ENCODE measurements around the gene PLCH1.

The PLCH1 gene

DNA sequence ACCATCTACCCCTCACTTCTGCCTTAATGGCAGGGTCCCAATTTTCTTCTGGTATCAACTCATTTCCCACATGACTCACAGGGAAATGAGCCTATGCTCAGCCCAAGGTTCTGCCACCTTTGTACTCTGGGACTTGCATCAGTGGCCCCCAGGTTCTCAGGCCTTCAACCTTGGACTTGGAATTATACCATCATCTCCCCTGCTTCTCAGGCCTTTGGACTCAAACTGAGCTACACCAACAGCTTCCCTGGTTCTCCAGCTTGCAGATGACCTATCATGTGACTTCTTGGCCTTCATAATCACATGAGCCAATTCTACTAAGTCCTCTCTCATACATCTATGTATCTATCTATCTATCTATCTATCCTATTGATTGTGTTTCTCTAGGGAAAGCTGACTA, 149.5 kb downstream of the PLCH1 start:
- peaks cover 3% of the 10 kb centered on the region for H3K36me3 ChIP-seq (ENCODE audit: control insufficient read depth, insufficient read depth, low read length)
- no peaks in the 10 kb centered on the region for H3K4me1 ChIP-seq (ENCODE audit: control insufficient read depth, insufficient read depth, low read length)
- no peak overlapping the region for H3K4me3 ChIP-seq (ENCODE audit: insufficient read depth, low read depth, low read length)
- H3K27me3 ChIP-seq (ENCODE audit: control insufficient read depth, insufficient read depth, low read length, poor library complexity, severe bottlenecking), result no peaks in the 10 kb centered on the region
- no peaks in the 10 kb centered on the region for H3K9me3 ChIP-seq (ENCODE audit: control insufficient read depth, low read length)
- H3K27ac ChIP-seq (ENCODE audit: insufficient read depth, low read depth, low read length, poor library complexity, severe bottlenecking), result no peak overlapping the region

DNA sequence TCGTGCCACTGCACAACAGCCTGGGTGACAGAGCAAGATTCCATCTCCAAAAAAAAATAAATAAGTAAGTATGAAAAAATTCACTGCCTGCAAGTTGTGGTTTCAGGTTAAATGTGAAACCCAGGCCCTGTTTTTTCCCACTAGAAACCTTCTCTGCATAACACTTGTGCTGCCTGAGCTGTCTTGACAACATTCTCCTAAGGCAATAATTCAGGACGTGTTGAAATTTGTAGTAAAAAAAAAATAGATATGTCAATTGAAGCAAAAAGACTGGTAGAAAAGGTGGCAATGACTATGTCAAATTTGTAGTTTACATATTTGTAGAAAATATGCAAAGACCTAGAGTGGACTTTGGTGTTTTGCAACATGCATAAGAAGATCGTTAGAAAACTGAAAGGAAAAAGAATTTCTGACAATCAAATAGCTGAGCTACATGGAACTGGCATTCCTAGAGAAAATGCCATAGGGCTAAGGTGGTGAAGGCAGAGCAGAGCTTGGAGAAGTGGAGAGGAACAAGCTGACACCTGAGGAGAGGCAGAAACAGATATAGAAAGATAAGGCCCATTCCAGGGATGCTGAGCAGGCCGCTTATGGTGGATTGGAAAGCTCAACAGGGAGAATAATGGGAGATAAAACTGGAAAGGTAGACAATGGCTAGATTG, 150.2 kb downstream of the PLCH1 start:
- Histone ChIP-seq H3K9me3 (ENCODE audit: control insufficient read depth, low read length) (no peaks in the 10 kb centered on the region), H3K27me3 (ENCODE audit: control insufficient read depth, insufficient read depth, low read length, poor library complexity, severe bottlenecking) (no peaks in the 10 kb centered on the region), H3K27ac (ENCODE audit: insufficient read depth, low read depth, low read length, poor library complexity, severe bottlenecking) (no peak overlapping the region), H3K36me3 (ENCODE audit: control insufficient read depth, insufficient read depth, low read length) (peaks cover 3% of the 10 kb centered on the region), H3K4me3 (ENCODE audit: insufficient read depth, low read depth, low read length) (no peak overlapping the region), H3K4me1 (ENCODE audit: control insufficient read depth, insufficient read depth, low read length) (no peaks in the 10 kb centered on the region)
- WGBS, 2 experiments, result 96 to 97% methylated on average over 4 of the region's 4 CpGs

GRCh38 chr3:155587581-155587980, 157.3 kb downstream of the PLCH1 start:
- Histone ChIP-seq H3K9me3 (ENCODE audit: control insufficient read depth, low read length) (no peaks in the 10 kb centered on the region), H3K36me3 (ENCODE audit: control insufficient read depth, insufficient read depth, low read length) (no peaks in the 10 kb centered on the region), H3K27me3 (ENCODE audit: control insufficient read depth, insufficient read depth, low read length, poor library complexity, severe bottlenecking) (no peaks in the 10 kb centered on the region), H3K4me3 (ENCODE audit: insufficient read depth, low read depth, low read length) (no peak overlapping the region), H3K4me1 (ENCODE audit: control insufficient read depth, insufficient read depth, low read length) (no peaks in the 10 kb centered on the region), H3K27ac (ENCODE audit: insufficient read depth, low read depth, low read length, poor library complexity, severe bottlenecking) (no peak overlapping the region)
- 93% methylated on average over 2 of the region's 2 CpGs for WGBS, 2 experiments

DNA sequence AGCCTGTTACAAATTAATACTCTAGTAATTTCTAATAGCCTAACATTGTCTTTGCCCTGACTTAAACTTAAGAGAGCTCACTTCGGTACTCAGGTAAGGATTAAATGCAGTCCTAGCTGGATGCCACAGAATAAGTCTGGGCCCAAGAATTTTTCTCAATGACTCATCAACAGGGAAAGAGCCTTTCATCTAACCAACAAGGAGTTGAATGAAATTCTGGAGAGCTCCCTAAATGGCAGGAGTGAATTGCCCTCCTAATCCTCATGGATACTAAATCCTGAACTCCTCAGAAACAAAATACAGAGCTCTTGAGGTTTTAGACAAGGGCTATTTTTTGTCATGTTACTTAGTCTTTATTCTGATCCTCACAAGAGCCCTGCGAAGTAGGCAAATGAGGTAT, 159.5 kb downstream of the PLCH1 start:
- 72 to 76% methylated on average over 2 of the region's 2 CpGs for WGBS, 2 experiments
- Histone ChIP-seq H3K36me3 (ENCODE audit: control insufficient read depth, insufficient read depth, low read length) (no peaks in the 10 kb centered on the region), H3K4me3 (ENCODE audit: insufficient read depth, low read depth, low read length) (no peak overlapping the region), H3K27me3 (ENCODE audit: control insufficient read depth, insufficient read depth, low read length, poor library complexity, severe bottlenecking) (no peaks in the 10 kb centered on the region), H3K4me1 (ENCODE audit: control insufficient read depth, insufficient read depth, low read length) (no peaks in the 10 kb centered on the region), H3K27ac (ENCODE audit: insufficient read depth, low read depth, low read length, poor library complexity, severe bottlenecking) (no peak overlapping the region), H3K9me3 (ENCODE audit: control insufficient read depth, low read length) (no peaks in the 10 kb centered on the region)

DNA sequence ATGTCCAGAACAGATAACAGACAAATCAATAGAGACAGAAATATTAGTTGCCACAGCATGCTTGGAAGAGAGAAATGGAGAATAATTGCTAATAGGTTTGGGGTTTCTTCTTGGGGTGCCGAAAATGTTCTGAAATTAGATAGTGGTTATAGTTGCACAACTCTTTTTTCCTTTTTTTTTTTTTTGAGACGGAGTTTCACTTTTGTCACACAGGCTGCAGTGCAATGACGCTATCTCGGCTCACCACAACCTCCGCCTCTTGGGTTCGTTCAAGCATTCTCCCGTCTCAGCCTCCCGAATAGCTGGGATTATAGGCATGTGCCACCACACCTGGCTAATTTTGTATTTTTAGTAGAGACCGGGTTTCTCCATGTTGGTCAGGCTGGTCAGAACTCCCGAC, 163.3 kb downstream of the PLCH1 start:
- no peak overlapping the region for H3K27ac ChIP-seq (ENCODE audit: insufficient read depth, low read depth, low read length, poor library complexity, severe bottlenecking)

DNA sequence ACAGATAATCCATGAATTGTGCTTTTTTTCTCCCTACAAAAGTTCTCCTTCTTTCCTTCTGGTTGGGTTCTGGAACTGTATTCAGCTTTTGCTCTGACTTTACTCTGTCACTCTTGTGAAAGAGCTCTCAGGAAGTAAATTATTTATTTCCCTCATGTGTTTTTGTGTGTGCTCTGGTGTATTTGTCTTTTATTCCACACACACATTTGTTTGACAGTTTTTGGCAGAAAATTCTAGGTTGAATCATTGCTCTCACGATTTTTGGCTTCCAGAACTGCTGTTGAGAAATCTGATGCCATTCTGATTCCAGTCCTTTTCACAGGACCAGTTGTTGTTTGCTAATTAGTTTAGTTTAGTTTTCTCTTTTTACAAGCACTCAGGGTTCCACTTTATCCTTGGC, 172.8 kb downstream of the PLCH1 start:
- 76 to 85% methylated on average over 1 of the region's 1 CpG for WGBS, 2 experiments
- Histone ChIP-seq H3K27me3 (ENCODE audit: control insufficient read depth, insufficient read depth, low read length, poor library complexity, severe bottlenecking) (no peaks in the 10 kb centered on the region), H3K4me1 (ENCODE audit: control insufficient read depth, insufficient read depth, low read length) (no peaks in the 10 kb centered on the region), H3K36me3 (ENCODE audit: control insufficient read depth, insufficient read depth, low read length) (no peaks in the 10 kb centered on the region), H3K27ac (ENCODE audit: insufficient read depth, low read depth, low read length, poor library complexity, severe bottlenecking) (no peak overlapping the region), H3K9me3 (ENCODE audit: control insufficient read depth, low read length) (no peaks in the 10 kb centered on the region), H3K4me3 (ENCODE audit: insufficient read depth, low read depth, low read length) (no peak overlapping the region)

More for the DNA sequence above, 163.3 kb downstream of the PLCH1 start:
- H3K4me3 ChIP-seq (ENCODE audit: insufficient read depth, low read depth, low read length), result no peak overlapping the region
- H3K27me3 ChIP-seq (ENCODE audit: control insufficient read depth, insufficient read depth, low read length, poor library complexity, severe bottlenecking), result no peaks in the 10 kb centered on the region
- no peaks in the 10 kb centered on the region for H3K36me3 ChIP-seq (ENCODE audit: control insufficient read depth, insufficient read depth, low read length)
- H3K9me3 ChIP-seq (ENCODE audit: control insufficient read depth, low read length), result no peaks in the 10 kb centered on the region
- WGBS, 2 experiments, result 89 to 91% methylated on average over 10 of the region's 10 CpGs
- H3K4me1 ChIP-seq (ENCODE audit: control insufficient read depth, insufficient read depth, low read length), result no peaks in the 10 kb centered on the region

DNA sequence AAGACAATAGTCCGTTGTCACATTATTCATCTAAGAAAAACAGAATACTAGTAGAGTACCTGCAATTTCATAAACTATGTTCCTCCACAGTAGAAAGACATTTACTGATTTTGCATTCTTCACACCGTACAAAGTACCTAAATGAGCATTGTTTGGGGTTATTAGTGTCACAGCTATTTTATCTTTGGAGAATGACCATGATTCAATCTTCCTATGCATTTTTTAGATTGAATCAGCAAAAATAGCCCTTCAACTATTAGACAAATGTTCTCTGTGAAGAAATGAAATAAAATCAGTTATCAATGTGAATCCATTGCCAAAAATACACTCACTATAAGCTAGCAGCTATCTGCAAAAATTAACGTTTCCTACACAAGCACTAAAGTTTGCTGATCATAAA, 176.6 kb downstream of the PLCH1 start:
- Histone ChIP-seq H3K36me3 (ENCODE audit: control insufficient read depth, insufficient read depth, low read length) (no peaks in the 10 kb centered on the region), H3K9me3 (ENCODE audit: control insufficient read depth, low read length) (no peaks in the 10 kb centered on the region), H3K4me1 (ENCODE audit: control insufficient read depth, insufficient read depth, low read length) (no peaks in the 10 kb centered on the region), H3K4me3 (ENCODE audit: insufficient read depth, low read depth, low read length) (no peak overlapping the region), H3K27me3 (ENCODE audit: control insufficient read depth, insufficient read depth, low read length, poor library complexity, severe bottlenecking) (no peaks in the 10 kb centered on the region), H3K27ac (ENCODE audit: insufficient read depth, low read depth, low read length, poor library complexity, severe bottlenecking) (no peak overlapping the region)
- 100% methylated on average over 2 to 3 of the region's 3 CpGs for WGBS, 2 experiments

GRCh38 chr3:155560594-155560993, 184.3 kb downstream of the PLCH1 start:
- Histone ChIP-seq H3K4me3 (ENCODE audit: insufficient read depth, low read depth, low read length) (no peak overlapping the region), H3K4me1 (ENCODE audit: control insufficient read depth, insufficient read depth, low read length) (no peaks in the 10 kb centered on the region), H3K27ac (ENCODE audit: insufficient read depth, low read depth, low read length, poor library complexity, severe bottlenecking) (no peak overlapping the region), H3K9me3 (ENCODE audit: control insufficient read depth, low read length) (no peaks in the 10 kb centered on the region), H3K27me3 (ENCODE audit: control insufficient read depth, insufficient read depth, low read length, poor library complexity, severe bottlenecking) (no peaks in the 10 kb centered on the region), H3K36me3 (ENCODE audit: control insufficient read depth, insufficient read depth, low read length) (no peaks in the 10 kb centered on the region)
- WGBS, 2 experiments, result 87 to 91% methylated on average over 1 of the region's 1 CpG

DNA sequence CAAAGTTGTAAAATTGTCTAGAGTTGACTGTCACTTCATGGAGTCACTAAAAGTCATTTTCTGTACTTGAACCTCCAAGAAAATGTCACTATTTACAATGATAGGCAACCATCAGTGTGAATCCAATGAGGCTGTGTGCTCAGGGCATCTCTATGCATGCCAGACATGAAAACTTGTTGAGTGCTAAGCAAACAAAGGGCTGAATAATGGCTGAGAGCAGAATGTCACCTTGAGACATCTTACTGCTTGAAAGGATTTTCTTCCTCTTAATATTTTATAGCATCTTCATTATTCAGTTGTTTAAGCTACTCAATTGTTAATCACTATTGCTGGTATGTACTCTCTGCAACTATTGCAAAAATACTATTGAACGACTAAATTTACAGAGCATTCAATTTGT, 184.7 kb downstream of the PLCH1 start:
- H3K36me3 ChIP-seq (ENCODE audit: control insufficient read depth, insufficient read depth, low read length), result no peaks in the 10 kb centered on the region
- H3K27ac ChIP-seq (ENCODE audit: insufficient read depth, low read depth, low read length, poor library complexity, severe bottlenecking), result no peak overlapping the region
- no peaks in the 10 kb centered on the region for H3K4me1 ChIP-seq (ENCODE audit: control insufficient read depth, insufficient read depth, low read length)
- no peaks in the 10 kb centered on the region for H3K27me3 ChIP-seq (ENCODE audit: control insufficient read depth, insufficient read depth, low read length, poor library complexity, severe bottlenecking)
- no peak overlapping the region for H3K4me3 ChIP-seq (ENCODE audit: insufficient read depth, low read depth, low read length)
- H3K9me3 ChIP-seq (ENCODE audit: control insufficient read depth, low read length), result no peaks in the 10 kb centered on the region
- 100% methylated on average over 1 of the region's 1 CpG; no CpG with 5 or more reads in 1 of the 2 experiments for WGBS, 2 experiments

DNA sequence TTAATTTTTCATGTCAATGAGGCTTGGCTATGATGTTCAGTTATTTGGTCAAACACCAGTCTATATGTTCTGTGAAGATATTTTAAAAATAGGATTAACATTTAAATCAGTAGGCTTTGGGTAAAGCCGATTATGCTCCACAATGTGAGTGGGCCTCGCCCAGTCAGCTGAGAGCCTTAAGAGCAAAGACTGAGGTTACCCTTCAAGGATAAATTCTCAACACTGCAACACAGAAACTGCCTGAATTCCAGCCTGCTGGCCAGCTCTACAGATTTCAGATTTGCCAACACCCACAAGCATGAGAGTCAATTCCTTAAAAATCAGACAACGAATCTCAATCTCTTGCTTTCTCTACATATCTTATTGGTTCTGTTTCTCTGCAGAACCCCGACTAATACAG, 188.3 kb downstream of the PLCH1 start:
- Histone ChIP-seq H3K9me3 (ENCODE audit: control insufficient read depth, low read length) (no peaks in the 10 kb centered on the region), H3K27me3 (ENCODE audit: control insufficient read depth, insufficient read depth, low read length, poor library complexity, severe bottlenecking) (no peaks in the 10 kb centered on the region), H3K4me1 (ENCODE audit: control insufficient read depth, insufficient read depth, low read length) (no peaks in the 10 kb centered on the region), H3K27ac (ENCODE audit: insufficient read depth, low read depth, low read length, poor library complexity, severe bottlenecking) (no peak overlapping the region), H3K4me3 (ENCODE audit: insufficient read depth, low read depth, low read length) (no peak overlapping the region), H3K36me3 (ENCODE audit: control insufficient read depth, insufficient read depth, low read length) (no peaks in the 10 kb centered on the region)
- 90 to 97% methylated on average over 4 of the region's 4 CpGs for WGBS, 2 experiments
